Measurements from ENCODE around the gene TBC1D10A.
"Not testable (repeated sequence)": the region's sequence is repeated elsewhere in the genome, so short reads cannot be mapped to it uniquely, and the experiment has no call there.

Gene TBC1D10A

DNA sequence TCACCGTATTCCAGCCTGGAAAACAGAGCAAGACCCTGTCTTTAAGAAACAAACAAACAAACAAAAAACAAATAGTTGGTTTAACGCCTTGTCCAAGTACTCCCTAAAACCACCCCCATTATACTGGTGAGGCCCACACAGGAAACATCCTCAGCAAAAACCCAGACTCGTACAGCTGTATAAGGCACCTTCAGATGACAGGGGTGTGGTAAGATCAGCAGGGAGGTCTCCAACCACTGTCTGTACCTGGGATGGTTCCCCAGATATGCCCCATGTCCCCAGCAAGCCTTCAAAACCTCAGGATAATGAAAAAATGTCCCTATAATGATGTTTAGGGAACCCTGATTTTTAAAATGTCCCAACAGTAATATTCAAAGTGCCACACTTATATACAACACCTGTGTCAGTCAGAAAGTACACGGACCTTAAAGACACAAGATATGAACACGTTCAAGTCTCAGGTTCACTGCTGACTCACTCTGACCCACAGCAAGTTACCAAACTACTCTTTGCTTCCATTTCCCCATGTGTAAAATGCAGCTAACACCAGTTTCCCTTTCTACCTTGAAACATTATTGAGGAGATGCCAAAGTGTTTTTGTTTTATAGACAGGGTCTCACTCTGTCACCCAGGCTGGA lies 20.6 kb upstream of the TBC1D10A start:
- DNase-seq (ENCODE audit: low read depth in 2 of 2): no peak

- DNase-seq (ENCODE audit: low read depth in 2 of 2): peak; percentile 13 to 60
These were observed 17.9 kb upstream of the TBC1D10A start for GRCh38 chr22:30344447-30345200.

GRCh38 chr22:30340911-30341685 lies 14.4 kb upstream of the TBC1D10A start:
- DNase-seq (ENCODE audit: low read depth in 2 of 2): no peak

- DNase-seq (ENCODE audit: low read depth in 2 of 2): no peak
These were observed 12.1 kb upstream of the TBC1D10A start for GRCh38 chr22:30338802-30339201.

DNA sequence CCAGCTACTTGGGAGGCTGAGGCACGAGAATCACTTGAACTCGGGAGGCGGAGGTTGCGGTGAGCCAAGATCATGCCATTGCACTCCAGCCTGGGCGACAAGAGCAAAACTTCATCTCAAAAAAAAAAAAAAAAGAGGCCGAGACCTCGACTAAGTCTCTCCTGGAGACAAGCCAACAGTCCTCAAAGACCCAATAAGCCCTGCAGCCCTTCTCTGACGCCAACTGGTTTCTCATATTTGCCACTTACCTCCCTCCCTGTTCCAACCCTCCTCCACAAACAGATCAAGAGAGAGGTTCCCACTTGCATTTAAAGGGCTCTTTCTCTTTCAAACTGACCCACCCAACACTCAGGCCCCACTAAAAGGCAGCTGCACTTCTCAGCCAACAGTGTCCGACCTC lies 11.6 kb upstream of the TBC1D10A start:
- DNase-seq (ENCODE audit: low read depth in 2 of 2): not testable (repeated sequence)

- DNase-seq (ENCODE audit: low read depth in 2 of 2): no peak
These were observed 10.7 kb upstream of the TBC1D10A start for GRCh38 chr22:30337461-30337778.

DNA sequence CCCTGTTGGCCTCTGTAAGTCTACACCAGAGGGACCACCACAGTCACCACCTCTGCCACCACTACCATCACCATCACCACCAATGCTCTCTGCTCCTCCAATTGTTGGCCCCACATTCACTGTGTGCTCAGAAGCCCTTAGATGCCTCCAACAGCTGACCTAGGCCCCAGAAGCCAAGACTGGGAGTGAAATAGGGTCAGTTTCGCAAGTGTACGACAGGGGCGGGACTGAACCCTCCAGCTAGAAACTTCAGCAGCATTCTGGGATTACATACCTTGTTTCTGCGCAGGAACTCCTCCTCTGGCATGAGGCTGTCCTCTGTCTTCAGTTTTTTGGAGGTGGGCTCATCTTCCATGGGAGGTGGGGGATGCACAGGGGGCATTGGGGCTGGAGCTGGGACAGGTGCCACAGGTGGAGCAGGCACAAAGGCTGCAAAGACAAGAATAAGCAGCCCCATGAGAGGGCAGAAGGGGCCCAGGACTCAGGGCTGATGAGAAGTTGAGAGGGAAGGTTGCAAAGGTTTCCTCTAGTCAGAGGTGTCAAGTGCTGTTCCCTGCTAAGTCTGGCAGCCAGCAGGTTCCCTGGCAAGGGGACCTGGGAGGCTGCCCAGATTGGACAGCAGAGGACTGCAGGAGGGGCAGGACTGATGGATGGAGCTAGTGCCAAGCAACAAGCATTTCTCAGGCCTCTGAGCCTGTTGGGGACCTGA lies 10.2 kb upstream of the TBC1D10A start:
- no peak for DNase-seq (ENCODE audit: low read depth in 2 of 2)

DNA sequence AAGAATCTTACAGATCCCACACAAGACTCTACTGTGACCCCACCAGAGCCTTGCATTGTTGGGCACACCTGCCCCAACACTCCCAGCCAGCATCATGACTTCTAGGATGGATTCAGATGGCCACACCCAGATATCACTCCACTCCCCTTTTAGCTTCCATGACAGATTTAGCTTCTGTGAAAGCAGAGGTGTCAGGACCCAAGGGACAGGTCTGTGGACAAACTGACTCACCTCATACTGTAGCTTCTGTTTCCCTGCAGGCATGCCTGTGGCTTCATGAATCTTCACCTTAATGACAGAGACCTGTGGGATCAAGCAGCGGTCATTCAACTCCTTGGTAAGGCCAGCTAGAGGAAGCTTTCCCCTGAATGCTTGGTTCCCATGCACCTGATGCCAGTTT lies 8.5 kb upstream of the TBC1D10A start:
- no peak for DNase-seq (ENCODE audit: low read depth in 2 of 2)

DNA sequence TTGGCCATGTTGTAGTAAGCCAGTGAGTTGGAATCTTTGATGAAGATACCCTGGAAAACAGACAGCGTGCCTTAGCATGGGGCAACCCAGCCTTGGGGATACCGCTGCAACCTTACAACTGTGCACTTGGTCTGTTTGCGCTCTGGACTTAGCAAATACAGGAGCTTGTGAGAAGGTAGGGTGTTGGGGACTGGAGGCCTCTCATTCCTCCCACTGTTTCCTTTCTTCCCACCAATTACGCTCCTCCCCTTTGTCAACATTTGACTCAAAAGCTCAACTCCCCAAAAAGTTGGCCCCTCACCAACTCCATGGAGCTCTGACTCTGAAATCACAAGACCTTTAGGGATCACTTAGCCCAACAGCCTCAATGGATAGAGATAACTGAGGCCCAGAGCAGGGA lies 7.9 kb upstream of the TBC1D10A start:
- DNase-seq (ENCODE audit: low read depth in 2 of 2): no peak

- no peak for DNase-seq (ENCODE audit: low read depth in 2 of 2)
These were observed 7.0 kb upstream of the TBC1D10A start for GRCh38 chr22:30333707-30334087.

- no peak for DNase-seq (ENCODE audit: low read depth in 2 of 2)
These were observed 6.4 kb upstream of the TBC1D10A start for GRCh38 chr22:30332994-30333706.

DNA sequence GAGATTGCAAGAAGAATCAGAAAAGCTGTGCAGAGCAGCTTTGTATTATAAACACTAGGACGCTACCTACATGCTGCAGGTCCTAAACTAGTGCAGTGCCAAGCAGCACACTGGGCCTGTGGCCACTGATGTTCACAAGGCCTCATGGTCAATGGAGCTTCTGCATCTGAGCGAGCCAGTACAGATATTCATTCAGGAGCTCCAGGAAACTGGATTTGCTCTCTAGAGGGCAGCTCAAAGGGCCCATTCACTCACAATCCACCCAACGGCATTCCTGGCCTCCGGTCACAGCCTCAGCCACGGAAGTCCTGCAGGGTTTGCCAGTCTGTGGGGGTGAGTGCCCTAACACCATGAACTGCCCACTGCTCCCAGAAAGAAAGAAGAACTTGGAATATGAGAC lies 5.8 kb upstream of the TBC1D10A start:
- no peak for DNase-seq (ENCODE audit: low read depth in 2 of 2)

DNA sequence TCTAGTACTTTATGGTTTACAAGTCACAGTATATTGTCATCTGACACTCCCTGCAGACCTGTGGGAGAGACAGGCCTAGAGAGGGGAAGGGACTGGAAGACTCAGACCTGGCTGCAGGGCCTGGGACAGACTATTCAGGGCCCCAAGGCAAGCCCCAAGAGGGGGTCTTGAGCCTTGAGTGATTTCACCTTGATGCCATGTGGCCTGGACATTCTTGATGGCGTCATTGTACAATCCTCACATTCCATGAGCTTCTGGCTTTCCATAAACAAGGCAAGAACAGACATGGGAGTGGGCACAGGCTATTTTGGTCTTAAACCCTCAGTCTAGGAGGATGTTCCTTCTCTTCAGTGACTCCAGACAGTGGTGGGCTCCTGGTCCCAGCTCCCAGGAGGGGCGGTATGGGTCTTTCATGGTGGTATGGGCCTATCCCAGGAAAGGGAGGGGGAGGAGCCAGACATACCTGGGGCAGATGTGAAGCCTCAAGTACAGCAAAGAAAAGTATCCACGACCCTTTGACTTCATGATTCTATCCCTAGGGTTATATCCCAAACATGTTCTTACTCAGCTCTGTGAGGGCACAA lies 1.8 kb upstream of the TBC1D10A start:
- no peak for DNase-seq (ENCODE audit: low read depth in 2 of 2)

- DNase-seq (ENCODE audit: low read depth in 2 of 2): no peak
These were observed 1.2 kb upstream of the TBC1D10A start for GRCh38 chr22:30327864-30328345.

GRCh38 chr22:30326255-30326705 lies 461 bp downstream of the TBC1D10A start:
- no peak for DNase-seq (ENCODE audit: low read depth in 2 of 2)

- DNase-seq (ENCODE audit: low read depth in 2 of 2): no peak
These were observed 952 bp downstream of the TBC1D10A start for GRCh38 chr22:30325724-30326254.

DNA sequence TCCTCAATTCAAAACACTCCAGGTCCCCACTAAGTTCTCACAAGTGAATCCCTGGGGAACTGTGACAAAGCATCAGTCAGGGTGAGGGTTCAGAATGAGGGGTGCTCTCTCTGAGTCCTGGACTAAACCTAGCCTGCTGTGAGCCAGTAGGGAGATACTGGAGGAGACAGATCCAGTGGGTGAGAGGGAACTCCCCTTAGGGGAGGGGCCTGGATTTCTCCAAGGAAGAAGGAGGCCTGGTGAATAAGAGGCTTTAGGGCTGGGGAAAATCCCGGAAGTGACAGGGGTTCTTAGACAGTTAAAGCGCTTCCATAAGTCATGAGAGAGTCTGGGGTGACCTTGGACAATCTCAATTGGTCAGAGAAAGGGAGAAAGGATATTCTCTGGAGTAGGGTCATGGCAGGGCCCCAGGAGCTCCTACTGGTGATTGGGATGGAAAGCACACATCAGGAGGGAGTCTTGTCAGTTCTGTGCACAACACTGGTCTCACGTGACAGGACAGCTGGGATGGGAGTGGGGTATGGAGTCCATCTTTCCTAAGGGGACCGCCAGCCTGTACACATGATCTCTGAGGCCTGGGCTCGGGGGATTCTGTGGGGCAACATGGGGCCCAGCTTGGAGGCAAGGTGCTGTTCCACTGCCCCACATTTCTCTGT lies 1.5 kb downstream of the TBC1D10A start:
- DNase-seq (ENCODE audit: low read depth in 2 of 2): no peak

DNA sequence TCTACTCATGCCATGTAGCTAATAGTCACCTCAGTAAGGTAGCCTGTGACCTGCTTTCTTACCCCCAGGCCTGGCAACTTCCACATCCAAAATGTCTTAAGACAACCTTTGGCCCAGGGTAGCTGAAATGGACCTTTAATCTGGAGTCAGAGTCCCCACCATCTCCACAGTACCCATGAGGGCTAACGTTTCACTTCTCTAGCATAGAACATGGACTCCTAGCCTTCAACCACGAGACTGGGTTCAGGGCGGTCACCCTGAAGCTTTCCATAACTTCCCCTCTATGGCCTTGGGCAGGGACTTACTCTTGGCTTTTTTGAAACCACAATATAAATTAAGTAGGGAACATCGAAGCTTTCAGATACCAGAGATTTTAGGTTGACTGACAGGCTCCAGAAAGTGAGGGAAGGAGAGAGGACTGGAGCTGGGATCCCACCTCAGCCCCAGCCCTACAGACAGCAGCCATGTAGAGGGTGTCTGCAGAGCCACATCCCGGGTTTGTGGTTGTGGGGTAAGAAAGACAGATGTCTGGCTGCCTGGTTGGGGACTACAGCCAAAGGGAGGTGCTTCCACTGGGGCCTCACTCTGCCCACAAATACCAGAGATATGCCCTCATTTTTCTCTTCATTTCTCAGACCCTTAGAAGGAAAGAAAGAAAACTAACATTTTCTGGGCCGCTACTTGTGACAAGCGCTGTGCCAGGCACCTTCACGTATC lies 2.6 kb downstream of the TBC1D10A start:
- DNase-seq (ENCODE audit: low read depth in 2 of 2): no peak

DNA sequence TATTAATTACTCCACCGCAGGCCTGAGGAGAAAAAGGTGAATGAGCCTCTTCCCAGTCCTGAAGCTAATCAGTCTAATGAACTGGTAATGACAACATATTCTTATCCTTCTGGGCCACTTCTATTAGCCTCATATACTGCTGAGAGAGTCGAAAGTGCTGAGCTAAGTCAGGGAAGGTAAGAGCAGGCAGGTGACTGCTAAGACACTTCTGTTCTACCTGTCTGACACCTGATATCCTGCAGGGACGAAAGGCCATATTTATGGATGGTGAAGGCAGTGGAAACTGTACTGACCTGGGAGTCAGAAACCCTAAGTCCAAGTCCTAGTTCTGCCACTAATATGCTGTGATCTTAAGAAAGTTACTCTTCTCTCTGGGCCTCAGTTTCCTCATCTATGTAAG lies 3.5 kb downstream of the TBC1D10A start:
- no peak for DNase-seq (ENCODE audit: low read depth in 2 of 2)

- DNase-seq (ENCODE audit: low read depth in 2 of 2): no peak
These were observed 5.3 kb downstream of the TBC1D10A start for GRCh38 chr22:30321461-30321860.

Measured in stimulated activated CD4-positive, alpha-beta T cell treated with anti-CD3 and anti-CD28 coated beads, Interleukin-4, amount 100 ng/mL, for 48 hours (primary cell).